HPDE6-E6E7 (cell line): ENCODE results near the gene GRIN2B.

Source experiments
- DNase-seq: peaks from one replicate; pipeline ENCODE4 v3.0.0; 2011; ENCODE audit warnings: missing footprints; ENCODE audit errors: extremely low spot score

Gene GRIN2B

GRCh38 chr12:13981296-13981962, at the start of gene GRIN2B:
GRIN2B (minus strand) TSS chr12:13981602; CDS start chr12:13866208, 115,394 bp downstream.
- DNase-seq = no peak

- no peak for DNase-seq
Measured at GRCh38 chr12:14026537-14026936, 45.1 kb upstream of the GRIN2B start.

GRCh38 chr12:14024591-14024990, 43.2 kb upstream of the GRIN2B start:
- DNase-seq = no peak

GRCh38 chr12:14018080-14018479, 36.7 kb upstream of the GRIN2B start:
- no peak for DNase-seq

- no peak for DNase-seq
Measured at GRCh38 chr12:14010989-14011388, 29.6 kb upstream of the GRIN2B start.

GRCh38 chr12:14007639-14008038, 26.2 kb upstream of the GRIN2B start:
- DNase-seq = no peak

GRCh38 chr12:13992585-13992984, 11.2 kb upstream of the GRIN2B start:
- no peak for DNase-seq

- no peak for DNase-seq
Measured at GRCh38 chr12:13992106-13992505, 10.7 kb upstream of the GRIN2B start.

- DNase-seq = no peak
Measured at GRCh38 chr12:13986031-13986430, 4.6 kb upstream of the GRIN2B start.

GRCh38 chr12:13981990-13982389, 588 bp upstream of the GRIN2B start:
- no peak for DNase-seq

GRCh38 chr12:13980538-13981295, 685 bp downstream of the GRIN2B start:
- no peak for DNase-seq

- no peak for DNase-seq
Measured at GRCh38 chr12:13979772-13980378, 1.5 kb downstream of the GRIN2B start.

- no peak for DNase-seq
Measured at GRCh38 chr12:13978876-13979275, 2.5 kb downstream of the GRIN2B start.

GRCh38 chr12:13976880-13977279, 4.5 kb downstream of the GRIN2B start:
- DNase-seq = no peak

GRCh38 chr12:13976028-13976584, 5.3 kb downstream of the GRIN2B start:
- DNase-seq = no peak

- no peak for DNase-seq
Measured at GRCh38 chr12:13973996-13974395, 7.4 kb downstream of the GRIN2B start.

- no peak for DNase-seq
Measured at GRCh38 chr12:13970803-13971202, 10.6 kb downstream of the GRIN2B start.

- no peak for DNase-seq
Measured at GRCh38 chr12:13968281-13968680, 13.1 kb downstream of the GRIN2B start.

GRCh38 chr12:13964666-13965065, 16.7 kb downstream of the GRIN2B start:
- DNase-seq = no peak

GRCh38 chr12:13962699-13963098, 18.7 kb downstream of the GRIN2B start:
- DNase-seq = no peak

GRCh38 chr12:13961971-13962370, 19.4 kb downstream of the GRIN2B start:
- no peak for DNase-seq

- DNase-seq = no peak
Measured at GRCh38 chr12:13959131-13959723, 22.2 kb downstream of the GRIN2B start.
